Adipose tissue (tissue), 3 donors: ENCODE results near the gene HIP1. TPM values are rescaled to one million over a fixed set of nuclear protein-coding genes. Genes with fewer than 3 reads are reported as not detected.
A peak's percentile ranks its signal among the peaks of the same experiment; 100 is the strongest.

Experiments used
- H3K27ac ChIP-seq: one replicate; pipeline ENCODE4 v1.5.1; 2013; ENCODE audit warnings: low read depth, low read length
- WGBS, 3 donors: extraction: QIAGEN DNeasy Blood & Tissue Kit; methylation state at CpG; one replicate each; pipeline ENCODE4 v1.1.7; 2013; 5-methylcytosine and 5-hydroxymethylcytosine counted together
- polyA plus RNA-seq, 3 donors: library from polyadenylated mRNA; stranded (reverse); fragments of 200-250 nt; gene quantifications; one replicate each; pipeline ENCODE4 v1.2.3, GENCODE V29; 2013
- donor health status: healthy with polysubstance abuse.
- donor health status: Bipolar disorder and iron deficiency.
- donor health status: healthy.

The HIP1 gene
- polyA plus RNA-seq, 3 donors: 4.1 to 15.4 (median 10.7) TPM

- 71 to 82% (median 79%) methylated on average over 7 of the region's 7 CpGs for WGBS, 3 donors
- H3K27ac ChIP-seq: no peak overlapping the region
These were observed 82.0 kb downstream of the HIP1 start for GRCh38 chr7:75656740-75657139.

GRCh38 chr7:75655536-75655935 lies 83.2 kb downstream of the HIP1 start:
- H3K27ac ChIP-seq: no peak overlapping the region
- 91 to 95% (median 94%) methylated on average over 2 of the region's 2 CpGs for WGBS, 3 donors

- 73 to 92% (median 90%) methylated on average over 4 of the region's 4 CpGs for WGBS, 3 donors
- H3K27ac ChIP-seq: no peak overlapping the region
These were observed 83.9 kb downstream of the HIP1 start for GRCh38 chr7:75654855-75655254.

GRCh38 chr7:75653651-75654050 lies 85.1 kb downstream of the HIP1 start:
- no peak overlapping the region for H3K27ac ChIP-seq
- WGBS, 3 donors: 89 to 95% (median 94%) methylated on average over 7 of the region's 7 CpGs

GRCh38 chr7:75652788-75653187 lies 86.0 kb downstream of the HIP1 start:
- H3K27ac ChIP-seq: no peak overlapping the region
- WGBS, 3 donors: 80 to 97% (median 96%) methylated on average over 1 of the region's 1 CpG

- H3K27ac ChIP-seq: no peak overlapping the region
- 38 to 51% (median 44%) methylated on average over 9 of the region's 9 CpGs for WGBS, 3 donors
These were observed 88.1 kb downstream of the HIP1 start for GRCh38 chr7:75650681-75651080.

GRCh38 chr7:75650062-75650461 lies 88.7 kb downstream of the HIP1 start:
- 48 to 76% (median 54%) methylated on average over 7 of the region's 7 CpGs for WGBS, 3 donors
- no peak overlapping the region for H3K27ac ChIP-seq

GRCh38 chr7:75649462-75649861 lies 89.3 kb downstream of the HIP1 start:
- 34 to 61% (median 41%) methylated on average over 4 of the region's 4 CpGs for WGBS, 3 donors
- no peak overlapping the region for H3K27ac ChIP-seq

GRCh38 chr7:75647709-75648438 lies 90.9 kb downstream of the HIP1 start:
- no peak overlapping the region for H3K27ac ChIP-seq
- WGBS, 3 donors: 95 to 98% (median 96%) methylated on average over 6 of the region's 6 CpGs

- no peak overlapping the region for H3K27ac ChIP-seq
- 86 to 87% (median 86%) methylated on average over 9 of the region's 9 CpGs for WGBS, 3 donors
These were observed 92.1 kb downstream of the HIP1 start for GRCh38 chr7:75646571-75647102.

- H3K27ac ChIP-seq: no peak overlapping the region
- 84 to 95% (median 94%) methylated on average over 2 of the region's 2 CpGs for WGBS, 3 donors
These were observed 93.2 kb downstream of the HIP1 start for GRCh38 chr7:75645570-75645969.

GRCh38 chr7:75644589-75644988 lies 94.2 kb downstream of the HIP1 start:
- WGBS, 3 donors: 90 to 92% (median 91%) methylated on average over 5 of the region's 5 CpGs
- no peak overlapping the region for H3K27ac ChIP-seq

- 55 to 64% (median 62%) methylated on average over 9 of the region's 9 CpGs for WGBS, 3 donors
- H3K27ac ChIP-seq: no peak overlapping the region
These were observed 95.8 kb downstream of the HIP1 start for GRCh38 chr7:75642810-75643486.

- WGBS, 3 donors: 74 to 78% (median 75%) methylated on average over 8 of the region's 8 CpGs
- no peak overlapping the region for H3K27ac ChIP-seq
These were observed 98.5 kb downstream of the HIP1 start for GRCh38 chr7:75640201-75640600.

GRCh38 chr7:75639886-75640190 lies 98.9 kb downstream of the HIP1 start:
- no peak overlapping the region for H3K27ac ChIP-seq
- WGBS, 3 donors: 7 to 13% (median 12%) methylated on average over 7 of the region's 7 CpGs

GRCh38 chr7:75639071-75639885 lies 99.5 kb downstream of the HIP1 start:
- WGBS, 3 donors: 0 to 1% (median 0%) methylated on average over 51 to 66 of the region's 77 CpGs

GRCh38 chr7:75638594-75639070 lies 100.1 kb downstream of the HIP1 start:
- H3K27ac ChIP-seq: peak overlapping the region; percentile 2
- WGBS, 3 donors: 1 to 4% (median 2%) methylated on average over 11 to 34 of the region's 35 CpGs

More at GRCh38 chr7:75639071-75639885, 99.5 kb downstream of the HIP1 start:
- H3K27ac ChIP-seq: peak overlapping the region; percentile 2

- 52 to 62% (median 60%) methylated on average over 14 of the region's 14 CpGs for WGBS, 3 donors
- no peak overlapping the region for H3K27ac ChIP-seq
These were observed 100.7 kb downstream of the HIP1 start for GRCh38 chr7:75637854-75638593.
